Activated naive CD4-positive, alpha-beta T cell treated with anti-CD3 and anti-CD28 coated beads, Interleukin-2, amount 50 U/mL, for 72 hours (primary cell): Measurements from ENCODE around the gene VPS45. TPM values are rescaled to one million over a fixed set of nuclear protein-coding genes. Genes with fewer than 3 reads are reported as not detected.
"Not testable (repeated sequence)": the region's sequence is repeated elsewhere in the genome, so short reads cannot be mapped to it uniquely, and the experiment has no call there.

ENCODE experiments used
- ATAC-seq, 2 donors: fragments of 150-1000 bp; cut with Tn5 transposase; 2 replicates each; pipeline ENCODE4 v1.10.0; 2021; ENCODE audit warnings: mild to moderate bottlenecking in 2 of 2, moderate library complexity in 2 of 2
- DNase-seq, 2 donors: peaks; one replicate each; pipeline ENCODE4 v3.0.0; 2021 to 2022; ENCODE audit warnings: low spot score in 2 of 2
- H3K27ac Mint-ChIP-seq, 2 donors: one replicate each; pipeline ENCODE4 v1.8.0; 2022; ENCODE audit warnings: mild to moderate bottlenecking in 2 of 2, mixed read lengths in 2 of 2
- H3K36me3 Mint-ChIP-seq, 2 donors: one replicate each; pipeline ENCODE4 v1.8.0; 2022; ENCODE audit warnings: mixed read lengths in 2 of 2
- H3K9me3 Mint-ChIP-seq, 2 donors: one replicate each; pipeline ENCODE4 v1.8.0; 2022; ENCODE audit warnings: mixed read lengths in 2 of 2
- total RNA-seq, 2 donors: library from RNA; stranded (reverse); gene quantifications; one replicate each; pipeline ENCODE4 v1.2.3, GENCODE V29; 2022

VPS45 gene, protein sequence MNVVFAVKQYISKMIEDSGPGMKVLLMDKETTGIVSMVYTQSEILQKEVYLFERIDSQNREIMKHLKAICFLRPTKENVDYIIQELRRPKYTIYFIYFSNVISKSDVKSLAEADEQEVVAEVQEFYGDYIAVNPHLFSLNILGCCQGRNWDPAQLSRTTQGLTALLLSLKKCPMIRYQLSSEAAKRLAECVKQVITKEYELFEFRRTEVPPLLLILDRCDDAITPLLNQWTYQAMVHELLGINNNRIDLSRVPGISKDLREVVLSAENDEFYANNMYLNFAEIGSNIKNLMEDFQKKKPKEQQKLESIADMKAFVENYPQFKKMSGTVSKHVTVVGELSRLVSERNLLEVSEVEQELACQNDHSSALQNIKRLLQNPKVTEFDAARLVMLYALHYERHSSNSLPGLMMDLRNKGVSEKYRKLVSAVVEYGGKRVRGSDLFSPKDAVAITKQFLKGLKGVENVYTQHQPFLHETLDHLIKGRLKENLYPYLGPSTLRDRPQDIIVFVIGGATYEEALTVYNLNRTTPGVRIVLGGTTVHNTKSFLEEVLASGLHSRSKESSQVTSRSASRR
- total RNA-seq = 10 to 100 TPM; 25.0 to 42.4 TPM

DNA sequence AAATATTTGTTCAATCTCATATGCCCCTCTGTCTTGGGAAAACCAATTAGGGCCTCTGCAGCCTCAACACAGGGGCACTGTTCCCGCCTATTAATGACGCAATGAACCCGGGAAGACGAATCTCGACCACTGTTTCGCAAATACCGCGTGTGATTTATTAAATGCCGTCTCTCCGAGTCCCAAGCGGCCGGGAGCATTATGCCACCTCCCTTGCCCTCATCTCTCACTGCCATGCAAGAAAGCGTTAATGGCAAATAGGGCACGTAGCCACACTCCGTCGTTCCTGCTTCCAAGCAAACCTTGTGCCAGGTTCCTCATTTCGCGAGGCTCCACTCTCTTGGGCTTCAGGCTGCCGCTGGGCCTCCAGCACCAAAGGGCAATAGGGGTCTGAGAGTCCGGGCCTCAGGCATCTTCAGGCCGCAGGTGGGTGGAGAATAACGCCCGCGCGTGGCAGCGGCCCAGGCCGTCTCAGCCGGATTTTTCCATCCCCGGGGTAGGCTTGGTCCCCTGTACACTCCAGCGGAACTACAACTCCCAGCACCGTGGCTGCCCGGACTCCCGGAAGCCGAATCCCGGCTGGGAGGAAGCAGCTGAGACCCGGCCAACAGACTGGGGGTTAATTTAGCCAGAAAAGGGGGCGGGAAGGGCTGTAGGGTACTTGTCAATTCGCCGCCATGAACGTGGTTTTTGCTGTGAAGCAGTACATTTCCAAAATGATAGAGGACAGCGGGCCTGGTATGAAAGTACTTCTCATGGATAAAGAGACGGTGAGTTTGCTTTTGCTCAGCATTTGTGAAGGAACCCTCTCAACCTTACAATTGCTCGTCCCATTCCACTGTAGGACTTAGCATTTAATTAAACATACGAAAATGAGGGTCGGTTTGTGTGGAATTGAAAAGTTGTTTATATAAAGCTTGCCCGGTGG lies at the start of gene VPS45:
VPS45 (plus strand) TSS at position 593 of the 925 bp plus-strand sequence; CDS start at position 675, 82 bp downstream.
- Mint-ChIP-seq H3K9me3 (no peaks in the 10 kb centered on the region), H3K27ac (peak within 1 kb of the TSS; percentile 94 to 97), H3K36me3 (peaks cover 0 to 19% of the 10 kb centered on the region in 2 donors)
- DNase-seq (peak; percentile 82 to 84), ATAC-seq (peak; percentile 97 to 98)

DNA sequence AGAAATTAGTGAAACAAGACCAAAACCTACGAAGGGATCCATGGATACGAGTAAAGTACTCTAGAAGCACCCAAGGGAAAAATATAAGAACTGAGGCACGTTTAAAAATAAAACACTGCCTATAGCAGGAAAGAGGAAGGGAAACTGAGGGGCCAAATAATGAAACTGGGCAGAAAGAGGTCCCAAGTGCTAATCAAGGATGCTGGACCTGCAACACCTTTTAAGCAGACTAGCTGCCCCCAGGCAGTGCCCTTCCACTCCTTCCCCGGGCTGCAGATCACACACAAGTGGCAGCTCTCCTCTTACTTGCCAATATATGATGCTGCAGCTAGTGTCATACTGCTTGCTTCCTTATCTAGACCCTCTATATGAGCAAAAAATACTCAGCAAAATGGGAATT lies 49.4 kb upstream of the VPS45 start:
- no peak overlapping the region for H3K27ac Mint-ChIP-seq
- H3K36me3 Mint-ChIP-seq = no peaks in the 10 kb centered on the region
- no peaks in the 10 kb centered on the region for H3K9me3 Mint-ChIP-seq
- DNase-seq (no peak), ATAC-seq (no peak)

DNA sequence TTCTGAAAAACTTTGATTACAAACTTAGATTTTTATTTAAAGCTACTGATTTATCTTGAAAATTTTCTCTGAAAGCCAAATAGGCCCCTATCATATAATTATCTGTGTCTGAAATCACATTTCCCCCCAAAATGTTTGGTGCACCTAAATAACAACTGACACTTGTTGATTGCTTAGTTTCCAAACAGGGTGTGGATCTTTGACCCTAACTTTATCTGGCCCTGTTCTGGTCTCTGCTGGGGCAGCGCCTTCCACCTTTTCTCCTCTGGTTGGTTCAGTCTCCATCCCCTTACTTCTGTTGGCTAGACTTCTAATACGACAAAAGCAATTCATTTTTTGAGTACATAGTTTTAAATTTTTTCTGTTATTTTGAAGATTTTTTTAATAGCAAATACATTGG lies 46.9 kb upstream of the VPS45 start:
- no peak for ATAC-seq
- DNase-seq = no peak
- Mint-ChIP-seq H3K36me3 (no peaks in the 10 kb centered on the region), H3K9me3 (no peaks in the 10 kb centered on the region), H3K27ac (no peak overlapping the region)

DNA sequence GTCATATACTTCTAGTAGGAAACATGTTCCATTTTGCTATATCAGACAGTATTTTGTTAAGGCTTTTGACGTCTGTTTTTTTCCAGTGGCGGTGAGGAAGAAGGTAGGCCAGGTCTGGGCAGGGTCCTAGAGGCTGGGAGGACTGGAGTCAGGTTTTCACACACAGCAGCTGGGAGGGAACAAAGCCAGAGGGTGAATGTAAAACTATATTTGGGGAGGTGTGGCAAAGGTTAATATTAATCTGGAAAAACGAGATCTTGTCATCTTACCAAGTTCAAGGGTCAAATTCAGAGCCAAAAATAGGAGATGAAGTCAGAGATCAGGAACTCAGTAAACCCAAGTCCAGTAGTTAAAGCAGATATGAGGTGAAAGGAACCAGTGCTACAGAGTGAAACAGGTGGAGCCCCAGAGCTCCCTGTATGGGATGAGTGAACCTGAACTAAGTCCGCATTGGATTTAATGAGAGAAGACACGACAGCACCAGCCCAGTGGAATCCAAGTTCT lies 46.3 kb upstream of the VPS45 start:
- H3K27ac Mint-ChIP-seq = no peak overlapping the region
- DNase-seq (no peak), ATAC-seq (no peak)
- no peaks in the 10 kb centered on the region for H3K36me3 Mint-ChIP-seq
- H3K9me3 Mint-ChIP-seq = no peaks in the 10 kb centered on the region

DNA sequence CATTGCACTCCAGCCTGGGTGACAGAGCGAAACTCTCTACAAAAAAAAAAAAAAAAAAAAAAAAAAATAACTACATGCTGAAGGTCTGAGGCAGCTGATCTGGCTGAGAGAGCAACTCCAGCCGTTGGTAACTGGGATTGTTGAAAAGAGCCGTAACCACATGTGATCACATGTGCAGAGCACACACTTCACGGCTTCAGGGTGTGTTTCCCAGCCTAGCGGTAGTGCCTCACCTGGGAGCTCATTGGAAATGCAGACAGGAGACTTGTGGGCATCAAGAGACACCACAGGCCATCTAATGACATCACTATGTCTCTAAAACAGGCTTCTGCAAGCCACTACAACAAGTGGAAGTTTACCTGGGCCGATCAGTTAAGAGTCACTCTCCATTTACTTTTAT lies 45.2 kb upstream of the VPS45 start:
- Mint-ChIP-seq H3K27ac (no peak overlapping the region), H3K9me3 (no peaks in the 10 kb centered on the region), H3K36me3 (no peaks in the 10 kb centered on the region)
- DNase-seq (no peak), ATAC-seq (no peak)

DNA sequence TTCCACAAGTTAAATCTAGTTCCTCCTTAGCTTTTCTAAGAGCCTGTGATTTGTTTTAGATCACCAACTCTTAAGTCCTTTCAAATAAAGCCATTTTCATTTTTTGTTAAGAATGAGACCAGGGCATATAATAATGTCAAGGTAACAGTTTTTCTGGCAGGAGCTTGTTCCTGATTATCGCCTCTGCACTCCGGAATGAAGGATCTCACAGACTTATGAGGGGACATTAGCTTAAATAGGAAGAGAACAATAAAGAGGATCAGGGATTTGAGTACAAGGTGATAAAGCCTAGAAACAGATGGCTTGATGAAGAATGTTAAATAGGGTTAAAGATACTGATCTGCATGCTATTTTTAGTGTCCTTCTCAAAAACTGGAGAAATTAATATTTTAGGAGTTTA lies 43.4 kb upstream of the VPS45 start:
- Mint-ChIP-seq H3K36me3 (no peaks in the 10 kb centered on the region), H3K27ac (no peak overlapping the region), H3K9me3 (no peaks in the 10 kb centered on the region)
- no peak for DNase-seq
- no peak for ATAC-seq

DNA sequence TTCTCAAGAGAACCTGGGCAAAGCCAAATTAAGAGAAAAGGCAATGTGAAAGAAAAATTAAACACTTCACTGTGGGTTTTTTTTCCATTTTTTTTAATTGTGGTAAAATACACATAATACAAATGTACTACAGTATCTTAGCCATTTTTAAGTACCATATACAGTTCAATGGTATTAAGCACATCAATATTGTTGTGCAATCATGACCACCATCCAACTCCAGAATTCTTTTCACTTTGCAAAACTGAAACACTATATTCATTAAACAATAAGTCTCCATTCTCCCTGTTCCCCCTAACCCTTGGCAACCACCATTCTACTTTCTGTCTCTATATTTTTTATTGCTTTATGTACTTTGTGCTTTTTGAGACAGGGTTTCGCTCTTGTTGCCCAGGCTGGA lies 39.3 kb upstream of the VPS45 start:
- Mint-ChIP-seq H3K27ac (no peak overlapping the region), H3K36me3 (no peaks in the 10 kb centered on the region), H3K9me3 (no peaks in the 10 kb centered on the region)
- no peak for DNase-seq
- no peak for ATAC-seq

DNA sequence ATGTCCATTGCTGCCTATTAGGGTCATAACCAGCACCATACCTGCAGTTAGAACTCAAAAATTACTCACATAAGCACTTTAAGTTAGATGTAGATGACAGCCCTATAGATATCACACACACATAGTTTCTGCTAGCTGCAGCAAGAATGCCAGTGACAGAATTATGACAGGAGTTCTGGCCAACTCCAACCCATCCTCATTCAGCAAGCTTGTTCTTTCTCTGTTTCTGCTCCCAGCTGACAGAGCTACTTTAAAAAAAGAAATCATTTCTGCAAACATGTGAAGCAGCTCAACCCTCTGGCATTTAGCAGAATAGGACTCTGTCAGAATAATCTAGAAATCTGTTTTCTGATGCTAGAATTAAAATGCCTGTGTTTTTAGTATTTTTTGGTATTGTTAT lies 33.2 kb upstream of the VPS45 start:
- no peaks in the 10 kb centered on the region for H3K36me3 Mint-ChIP-seq
- no peak overlapping the region for H3K27ac Mint-ChIP-seq
- ATAC-seq = no peak
- no peak for DNase-seq
- no peaks in the 10 kb centered on the region for H3K9me3 Mint-ChIP-seq

DNA sequence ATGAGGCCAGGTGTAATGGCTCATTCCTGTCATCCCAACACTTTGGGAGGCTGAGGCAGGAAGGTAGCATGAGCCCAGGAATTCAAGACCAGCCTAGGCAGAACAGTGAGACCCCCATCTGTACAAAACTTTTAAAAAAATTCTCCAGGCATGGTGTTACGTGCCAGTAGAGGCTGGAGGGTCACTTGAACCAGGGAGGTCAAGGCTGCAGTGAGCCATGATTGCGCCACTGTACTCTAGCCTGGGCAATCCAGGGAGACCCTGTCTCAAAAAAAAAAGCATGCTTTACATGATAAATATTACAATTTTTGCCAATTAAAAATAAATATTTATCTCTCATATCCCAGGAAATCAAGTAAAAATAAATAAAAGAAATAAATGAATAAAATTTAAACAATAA lies 17.6 kb upstream of the VPS45 start:
- H3K27ac Mint-ChIP-seq = no peak overlapping the region
- DNase-seq (no peak), ATAC-seq (no peak)
- H3K36me3 Mint-ChIP-seq = no peaks in the 10 kb centered on the region
- H3K9me3 Mint-ChIP-seq = no peaks in the 10 kb centered on the region

DNA sequence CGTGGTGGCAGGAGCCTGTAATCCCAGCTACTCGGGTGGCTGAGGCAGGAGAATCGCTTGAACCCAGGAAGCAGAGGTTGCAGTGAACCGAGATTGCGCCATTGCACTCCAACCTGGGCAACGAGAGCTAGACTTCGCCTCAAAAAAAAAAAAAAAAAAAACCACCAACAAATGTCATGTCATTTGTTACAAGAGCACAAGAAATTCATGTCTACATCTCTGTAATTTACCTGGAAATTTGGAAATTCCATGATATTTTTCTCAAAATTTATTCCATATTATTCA lies 16.5 kb upstream of the VPS45 start:
- ATAC-seq (no peak), DNase-seq (no peak)
- Mint-ChIP-seq H3K36me3 (no peaks in the 10 kb centered on the region), H3K27ac (no peak overlapping the region), H3K9me3 (no peaks in the 10 kb centered on the region)

DNA sequence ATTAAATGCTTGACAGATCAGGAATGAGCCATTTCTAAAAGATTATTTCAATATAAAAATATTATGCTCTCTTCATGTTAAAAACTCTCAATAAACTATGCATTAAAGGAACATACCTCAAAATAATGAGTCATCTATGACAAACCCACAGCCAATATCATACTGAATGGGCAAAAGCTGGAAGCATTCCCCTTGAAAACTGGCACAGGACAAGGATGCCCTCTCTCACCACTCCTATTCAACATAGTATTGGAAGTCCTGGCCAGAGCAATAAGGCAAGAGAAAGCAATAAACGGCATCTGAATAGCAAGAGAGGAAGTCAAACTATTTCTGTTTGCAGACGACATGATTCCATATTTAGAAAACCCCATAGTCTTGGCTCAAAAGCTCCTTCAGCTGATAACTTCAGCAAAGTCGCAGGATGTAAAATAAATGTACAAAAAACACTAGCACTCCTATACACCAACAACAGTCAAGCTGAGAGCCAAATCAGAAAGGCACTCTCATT lies 15.6 kb upstream of the VPS45 start:
- ATAC-seq, H3K27ac Mint-ChIP-seq, DNase-seq, H3K9me3 Mint-ChIP-seq, H3K36me3 Mint-ChIP-seq: not testable (repeated sequence)

DNA sequence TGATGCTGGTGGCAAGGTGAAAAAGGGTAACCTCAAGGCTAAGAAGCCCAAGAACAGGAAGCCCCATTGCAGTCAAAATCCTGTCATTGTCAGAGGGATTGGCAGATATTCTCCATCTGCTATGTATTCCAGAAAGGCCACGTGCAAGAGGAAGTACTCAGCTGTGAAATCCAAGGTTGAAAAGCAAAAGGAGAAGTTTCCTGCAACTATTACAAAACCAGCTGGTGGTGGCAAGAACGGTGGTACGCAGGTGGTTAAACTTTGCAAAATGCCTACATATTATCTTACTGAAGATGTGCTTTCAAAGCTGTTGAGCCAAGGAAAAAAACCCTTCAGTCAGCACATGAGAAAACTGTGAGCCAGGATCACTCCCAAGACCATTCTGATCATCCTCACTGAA lies 13.7 kb upstream of the VPS45 start:
- H3K9me3 Mint-ChIP-seq = no peaks in the 10 kb centered on the region
- H3K27ac Mint-ChIP-seq = no peak overlapping the region
- no peaks in the 10 kb centered on the region for H3K36me3 Mint-ChIP-seq
- no peak for DNase-seq
- ATAC-seq = no peak

DNA sequence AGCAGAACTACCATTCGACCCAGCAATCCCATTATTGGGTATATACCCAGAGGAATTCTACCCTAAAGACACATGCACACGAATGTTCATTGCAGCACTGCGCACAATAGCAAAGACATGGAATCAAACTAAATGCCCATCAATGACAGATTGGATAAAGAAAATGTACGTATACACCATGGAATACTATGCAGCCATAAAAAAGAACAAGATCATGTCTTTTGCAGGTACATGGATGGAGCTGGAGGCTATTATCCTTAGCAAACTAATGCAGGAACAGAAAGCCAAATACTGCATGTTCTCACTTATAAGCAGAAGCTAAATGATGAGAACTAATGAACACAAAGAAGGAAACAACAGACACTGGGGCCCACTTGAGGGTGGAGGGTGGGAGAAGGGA lies 12.1 kb upstream of the VPS45 start:
- not testable (repeated sequence) for H3K27ac Mint-ChIP-seq, DNase-seq, H3K36me3 Mint-ChIP-seq, ATAC-seq, H3K9me3 Mint-ChIP-seq

DNA sequence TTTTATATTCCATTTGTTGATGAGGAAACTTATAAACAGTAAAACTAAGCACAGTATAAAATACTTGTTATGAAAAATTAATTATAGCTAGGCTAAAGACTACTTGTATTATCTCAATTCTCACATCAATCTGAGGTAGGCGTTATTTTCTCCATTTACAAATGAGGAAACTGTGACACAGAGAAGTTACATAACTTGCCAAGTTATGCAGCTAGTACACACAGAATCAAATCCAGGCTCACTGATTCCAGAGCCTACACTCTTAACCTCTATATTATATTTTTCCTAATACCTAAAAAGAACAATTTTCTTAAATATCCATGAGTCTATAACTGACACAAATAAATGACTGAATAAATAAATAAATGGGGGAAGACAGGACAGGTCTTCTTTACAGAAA lies 11.2 kb upstream of the VPS45 start:
- Mint-ChIP-seq H3K9me3 (no peaks in the 10 kb centered on the region), H3K36me3 (no peaks in the 10 kb centered on the region), H3K27ac (no peak overlapping the region)
- DNase-seq (no peak), ATAC-seq (no peak)

DNA sequence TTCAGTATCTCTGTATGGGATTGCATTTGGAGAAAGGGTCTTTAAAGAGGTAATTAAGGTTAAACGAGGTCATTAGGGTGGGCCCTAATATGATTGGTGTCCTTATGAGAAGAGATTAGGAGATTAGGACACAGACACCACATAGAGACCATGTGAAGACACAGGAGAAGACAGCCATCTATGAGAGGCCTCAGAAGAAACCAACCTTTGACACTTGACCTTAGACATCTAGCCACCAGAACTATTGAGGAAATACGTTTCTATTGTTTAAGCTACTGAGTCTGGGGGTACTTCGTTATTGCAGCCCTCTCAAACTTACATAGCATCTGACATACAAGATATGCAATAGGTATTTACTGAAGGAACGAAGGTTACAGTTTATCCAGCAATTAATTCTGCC lies 7.3 kb upstream of the VPS45 start:
- no peak for DNase-seq
- Mint-ChIP-seq H3K27ac (no peak overlapping the region), H3K36me3 (no peaks in the 10 kb centered on the region), H3K9me3 (no peaks in the 10 kb centered on the region)
- ATAC-seq = no peak

DNA sequence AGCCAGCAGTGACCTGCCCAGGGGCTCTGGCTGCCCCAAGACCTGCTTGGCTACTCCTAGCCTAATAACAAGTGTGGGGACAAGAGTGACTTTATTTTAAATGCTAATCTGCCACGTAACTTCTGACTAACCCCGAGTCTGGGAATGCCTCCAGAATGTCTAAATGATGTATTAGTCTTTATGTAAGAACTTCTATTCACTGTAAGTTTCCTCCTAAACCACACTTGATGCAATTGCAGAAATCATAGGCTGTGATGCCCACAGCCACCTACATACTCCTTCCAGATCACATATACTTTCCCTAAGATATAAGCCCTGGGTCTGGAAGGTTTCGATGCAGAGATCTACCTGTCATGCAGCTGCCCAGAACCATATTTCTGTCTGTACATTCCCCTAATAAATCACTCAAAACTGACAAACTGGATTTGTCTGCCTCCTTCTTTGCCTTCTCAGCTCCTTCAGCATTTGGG lies 5.9 kb upstream of the VPS45 start:
- no peaks in the 10 kb centered on the region for H3K9me3 Mint-ChIP-seq
- H3K27ac Mint-ChIP-seq = no peak overlapping the region
- no peaks in the 10 kb centered on the region for H3K36me3 Mint-ChIP-seq
- no peak for DNase-seq
- ATAC-seq = no peak

DNA sequence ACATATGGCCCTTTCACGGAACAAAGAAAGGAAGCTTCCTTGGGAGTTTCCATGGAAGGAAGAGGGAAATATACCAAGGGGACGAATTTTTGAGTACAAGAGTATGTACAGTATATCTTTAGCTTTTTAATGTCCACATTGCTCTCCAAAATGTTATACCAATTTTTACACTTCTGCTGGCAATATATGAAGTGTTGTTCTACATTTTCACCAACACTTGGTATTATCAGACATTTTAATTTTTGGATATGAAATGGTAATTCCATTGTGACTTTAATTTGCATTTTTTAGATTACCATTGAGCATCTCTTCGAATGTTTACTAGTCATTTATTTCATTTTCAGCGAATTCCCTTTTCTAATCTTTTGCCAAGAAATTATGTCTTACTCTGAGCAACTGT lies 5.5 kb upstream of the VPS45 start:
- Mint-ChIP-seq H3K9me3 (no peaks in the 10 kb centered on the region), H3K36me3 (peaks cover 0 to 1% of the 10 kb centered on the region in 2 donors), H3K27ac (no peak overlapping the region)
- ATAC-seq = no peak
- no peak for DNase-seq
